Measurements from ENCODE around the gene CYBRD1.

DNA sequence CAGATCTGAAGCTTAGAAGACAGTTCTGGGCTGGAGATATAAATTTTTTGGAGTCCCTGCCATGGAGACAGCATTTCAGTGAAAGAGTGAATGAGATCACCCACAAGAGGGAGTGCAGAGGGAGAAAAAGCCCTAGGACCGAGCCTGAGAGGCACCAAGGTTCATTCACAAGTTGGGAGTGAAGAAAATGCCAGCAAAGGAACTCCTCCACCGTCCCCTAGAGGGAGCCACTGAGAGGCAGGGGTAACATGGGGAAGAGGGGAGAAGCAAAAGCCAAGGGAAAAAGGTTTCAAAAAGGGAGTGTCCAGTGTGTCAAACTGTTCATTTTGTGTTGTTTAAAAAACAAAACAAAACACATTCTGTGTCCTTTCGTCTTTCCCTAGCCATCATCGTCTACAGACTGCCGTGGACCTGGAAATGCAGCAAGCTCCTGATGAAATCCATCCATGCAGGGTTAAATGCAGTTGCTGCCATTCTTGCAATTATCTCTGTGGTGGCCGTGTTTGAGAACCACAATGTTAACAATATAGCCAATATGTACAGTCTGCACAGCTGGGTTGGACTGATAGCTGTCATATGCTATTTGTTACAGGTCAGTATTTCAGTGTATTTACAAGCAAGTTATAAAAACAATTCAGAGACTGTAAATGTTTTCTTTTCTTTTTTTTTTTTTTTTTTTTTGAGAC, 19.1 kb downstream of the CYBRD1 start:
- TF ChIP-seq POLR2AphosphoS5 (IDR thresholded peaks at IDR 0.05) = no peak
- TF ChIP-seq, protein P1, sequence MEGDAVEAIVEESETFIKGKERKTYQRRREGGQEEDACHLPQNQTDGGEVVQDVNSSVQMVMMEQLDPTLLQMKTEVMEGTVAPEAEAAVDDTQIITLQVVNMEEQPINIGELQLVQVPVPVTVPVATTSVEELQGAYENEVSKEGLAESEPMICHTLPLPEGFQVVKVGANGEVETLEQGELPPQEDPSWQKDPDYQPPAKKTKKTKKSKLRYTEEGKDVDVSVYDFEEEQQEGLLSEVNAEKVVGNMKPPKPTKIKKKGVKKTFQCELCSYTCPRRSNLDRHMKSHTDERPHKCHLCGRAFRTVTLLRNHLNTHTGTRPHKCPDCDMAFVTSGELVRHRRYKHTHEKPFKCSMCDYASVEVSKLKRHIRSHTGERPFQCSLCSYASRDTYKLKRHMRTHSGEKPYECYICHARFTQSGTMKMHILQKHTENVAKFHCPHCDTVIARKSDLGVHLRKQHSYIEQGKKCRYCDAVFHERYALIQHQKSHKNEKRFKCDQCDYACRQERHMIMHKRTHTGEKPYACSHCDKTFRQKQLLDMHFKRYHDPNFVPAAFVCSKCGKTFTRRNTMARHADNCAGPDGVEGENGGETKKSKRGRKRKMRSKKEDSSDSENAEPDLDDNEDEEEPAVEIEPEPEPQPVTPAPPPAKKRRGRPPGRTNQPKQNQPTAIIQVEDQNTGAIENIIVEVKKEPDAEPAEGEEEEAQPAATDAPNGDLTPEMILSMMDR (IDR thresholded peaks at IDR 0.05) = no peak
